A549 treated with AZD9567 at 1 μM for 4 hours (cell line): Measurements from ENCODE around the gene FBXL17. TPM values are rescaled to one million over a fixed set of nuclear protein-coding genes. Genes with fewer than 3 reads are reported as not detected.

Experiments used
- total RNA-seq: library from RNA; stranded (reverse); fragments of 200-300 nt; extraction: Qiagen RNA extraction; gene quantifications from 5 replicates; pipeline ENCODE4 v1.2.3, GENCODE V29; 2022; ENCODE audit not compliant: insufficient read depth

The FBXL17 gene
- 5.7 to 10.2 TPM (median 7.1 TPM) in 5 replicates for total RNA-seq

GRCh38 chr5:108381954-108382783, at the start of gene FBXL17:
FBXL17 (minus strand) TSS chr5:108382098.

